ENCODE measurements around the gene NOXA1. TPM values are rescaled to one million over a fixed set of nuclear protein-coding genes. Genes with fewer than 3 reads are reported as not detected.

NOXA1 gene
- total RNA-seq, 4 donors from 2014 or later: 19.7 to 53.9 (median 40.8) TPM

GRCh38 chr9:137429974-137430722 is 7.0 kb downstream of the NOXA1 start:
- no peaks in the 10 kb centered on the region for H3K9me3 ChIP-seq
- H3K27ac ChIP-seq: no peak overlapping the region
- no peak overlapping the region for H3K4me3 ChIP-seq
- intact Hi-C loops (cut with DNase I; ENCODE audit: low total_unique reads): no loop called here
- TF ChIP-seq POLR2A (IDR thresholded peaks at IDR 0.05): peak; percentile 26
- no peak for TF ChIP-seq EP300 (IDR thresholded peaks at IDR 0.05; ENCODE audit: low read depth)
- no peak for TF ChIP-seq CTCF (IDR thresholded peaks at IDR 0.05)
- peak in 2 of 3 donors; percentile 43 to 54 for TF ChIP-seq POLR2AphosphoS5 (IDR thresholded peaks at IDR 0.05)
- peak; percentile 82 for DNase-seq
- H3K27me3 ChIP-seq: no peaks in the 10 kb centered on the region
- peaks cover 0 to 12% (median 8%) of the 10 kb centered on the region in 4 donors for H3K4me1 ChIP-seq
- in situ Hi-C loops (cut with MboI; ENCODE audit: low pct_ligation_motif_present in 1 of 4, low pct_unique_long_range_greater_than_20kb in 1 of 4, low sequenced_read_pairs in 3 of 4): no loop called here
- WGBS, 2 donors (ENCODE audit: low coverage in 1 of 2): 10 to 26% methylated on average over 2 to 30 of the region's 34 CpGs
- H3K36me3 ChIP-seq: no peaks in the 10 kb centered on the region

- intact Hi-C loops (cut with DNase I; ENCODE audit: low total_unique reads): no loop called here
- no peaks in the 10 kb centered on the region for H3K27me3 ChIP-seq
- no peak for DNase-seq
These were observed 7.7 kb downstream of the NOXA1 start for GRCh38 chr9:137430723-137431415.

GRCh38 chr9:137431416-137431931 is 8.3 kb downstream of the NOXA1 start:
- TF ChIP-seq POLR2A (IDR thresholded peaks at IDR 0.05) (no peak), POLR2AphosphoS5 (IDR thresholded peaks at IDR 0.05) (no peak), EP300 (IDR thresholded peaks at IDR 0.05; ENCODE audit: low read depth) (no peak), CTCF (IDR thresholded peaks at IDR 0.05) (no peak)
- H3K27me3 ChIP-seq: no peaks in the 10 kb centered on the region
- intact Hi-C loops (cut with DNase I; ENCODE audit: low total_unique reads) (no loop called here), in situ Hi-C loops (cut with MboI; ENCODE audit: low pct_ligation_motif_present in 1 of 4, low pct_unique_long_range_greater_than_20kb in 1 of 4, low sequenced_read_pairs in 3 of 4) (no loop called here)
- no peak for DNase-seq
- H3K4me1 ChIP-seq: peaks cover 9 to 23% (median 17%) of the 10 kb centered on the region in 4 donors
- WGBS, 2 donors (ENCODE audit: low coverage in 1 of 2): 73% methylated on average over 19 of the region's 21 CpGs; no CpG with 5 or more reads in 1 of the 2 donors
- H3K36me3 ChIP-seq: no peaks in the 10 kb centered on the region
- no peaks in the 10 kb centered on the region for H3K9me3 ChIP-seq
- no peak overlapping the region for H3K4me3 ChIP-seq
- H3K27ac ChIP-seq: no peak overlapping the region

More at GRCh38 chr9:137430723-137431415, 7.7 kb downstream of the NOXA1 start:
- no peak for TF ChIP-seq POLR2A (IDR thresholded peaks at IDR 0.05)
- TF ChIP-seq POLR2AphosphoS5 (IDR thresholded peaks at IDR 0.05): peak in 1 of 3 donors; percentile 11
- TF ChIP-seq EP300 (IDR thresholded peaks at IDR 0.05; ENCODE audit: low read depth): no peak
- no peak for TF ChIP-seq CTCF (IDR thresholded peaks at IDR 0.05)
- H3K9me3 ChIP-seq: no peaks in the 10 kb centered on the region
- no peak overlapping the region for H3K27ac ChIP-seq
- in situ Hi-C loops (cut with MboI; ENCODE audit: low pct_ligation_motif_present in 1 of 4, low pct_unique_long_range_greater_than_20kb in 1 of 4, low sequenced_read_pairs in 3 of 4): no loop called here
- H3K36me3 ChIP-seq: no peaks in the 10 kb centered on the region
- no peak overlapping the region for H3K4me3 ChIP-seq
- peaks cover 3 to 17% (median 11%) of the 10 kb centered on the region in 4 donors for H3K4me1 ChIP-seq
- 81% methylated on average over 18 of the region's 27 CpGs; no CpG with 5 or more reads in 1 of the 2 donors for WGBS, 2 donors (ENCODE audit: low coverage in 1 of 2)

- in situ Hi-C loops (cut with MboI; ENCODE audit: low pct_ligation_motif_present in 1 of 4, low pct_unique_long_range_greater_than_20kb in 1 of 4, low sequenced_read_pairs in 3 of 4): no loop called here
- peaks cover 12 to 34% (median 31%) of the 10 kb centered on the region in 4 donors for H3K4me1 ChIP-seq
- no peaks in the 10 kb centered on the region for H3K27me3 ChIP-seq
- H3K27ac ChIP-seq: no peak overlapping the region
- 94% methylated on average over 14 of the region's 20 CpGs; no CpG with 5 or more reads in 1 of the 2 donors for WGBS, 2 donors (ENCODE audit: low coverage in 1 of 2)
- no peaks in the 10 kb centered on the region for H3K36me3 ChIP-seq
- H3K4me3 ChIP-seq: no peak overlapping the region
- TF ChIP-seq POLR2AphosphoS5 (IDR thresholded peaks at IDR 0.05) (no peak), POLR2A (IDR thresholded peaks at IDR 0.05) (no peak), EP300 (IDR thresholded peaks at IDR 0.05; ENCODE audit: low read depth) (no peak)
- no peaks in the 10 kb centered on the region for H3K9me3 ChIP-seq
- DNase-seq: no peak
- intact Hi-C loops (cut with DNase I; ENCODE audit: low total_unique reads): no loop called here
These were observed 9.6 kb downstream of the NOXA1 start for GRCh38 chr9:137432687-137433348.

All from transverse colon (tissue), 4 donors.